Nucleus accumbens (tissue), 56 donors: ENCODE results near the gene P2RY13.
A peak's percentile ranks its signal among the peaks of the same experiment; 100 is the strongest.

ENCODE experiments used
- DNase-seq, 56 donors: peaks; one replicate each; lab custom pipeline; 2025; lab: John Stamatoyannopoulos, UW

Gene P2RY13

GRCh38 chr3:151321526-151321925, 7.8 kb downstream of the P2RY13 start:
- no peak for DNase-seq

- DNase-seq: no peak
These were observed 9.2 kb downstream of the P2RY13 start for GRCh38 chr3:151320131-151320530.

DNA sequence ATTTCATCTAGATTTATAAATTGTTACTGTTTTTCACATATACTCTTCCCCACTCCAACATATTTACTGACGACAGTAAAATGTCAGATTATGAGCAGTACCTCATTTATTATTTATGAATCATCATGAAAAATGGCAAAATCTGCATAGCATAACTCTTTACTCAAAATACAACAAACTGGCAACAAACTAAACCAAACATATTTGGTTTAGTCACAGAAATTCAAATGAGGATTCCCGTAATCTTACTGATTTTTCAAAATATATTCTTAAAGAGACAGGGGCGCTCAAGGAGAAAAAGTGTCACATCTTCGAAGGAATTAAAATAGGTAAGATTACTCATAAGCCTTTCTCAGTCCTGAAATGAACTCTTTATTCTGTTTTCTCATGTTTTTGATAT, 9.7 kb downstream of the P2RY13 start:
- no peak for DNase-seq

DNA sequence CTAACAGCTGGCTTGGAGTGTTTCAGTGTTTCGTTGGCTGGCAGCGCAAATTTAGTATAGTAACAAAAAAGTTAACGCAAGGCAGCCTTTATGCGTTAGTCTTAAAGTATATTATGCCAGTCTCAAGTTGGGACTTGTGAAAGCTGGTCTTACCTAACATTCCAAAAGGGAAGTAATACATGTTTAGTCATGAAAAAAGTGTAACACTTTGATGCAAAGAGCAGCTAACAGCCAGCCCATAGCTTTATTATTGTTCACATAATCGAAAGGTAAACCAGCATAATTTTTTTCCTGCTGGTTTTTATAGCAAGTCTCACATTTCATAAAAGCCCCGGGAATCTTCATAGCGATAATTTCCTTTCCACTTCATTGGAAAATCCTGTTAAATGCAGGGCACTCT, 10.4 kb downstream of the P2RY13 start:
- no peak for DNase-seq

DNA sequence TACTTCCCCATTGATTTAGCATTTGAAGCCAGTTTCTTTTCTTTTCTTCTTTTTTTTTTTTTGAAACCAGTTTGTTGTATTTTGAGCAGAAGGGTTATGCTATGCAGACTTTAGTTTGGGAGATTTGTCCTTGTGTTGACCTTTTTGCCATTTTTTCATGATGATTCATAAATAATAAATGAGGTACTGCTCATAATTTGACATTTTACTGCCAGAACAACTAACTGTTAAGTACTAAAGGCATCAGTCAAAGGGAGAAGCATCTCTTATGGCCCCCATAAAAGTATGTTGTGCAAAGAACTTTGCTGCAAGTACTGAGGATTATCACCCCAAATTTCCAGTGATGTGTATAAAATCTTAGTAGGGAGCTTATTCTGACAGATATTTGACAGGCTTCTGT, 11.0 kb downstream of the P2RY13 start:
- no peak for DNase-seq

- DNase-seq: peak in 8 of 56 donors; percentile 4 to 24 (median 10)
These were observed 12.9 kb downstream of the P2RY13 start, which contains the start of gene GPR87 for GRCh38 chr3:151316267-151316991. Gene GPR87, minus strand, starts transcription at chr3:151316820. Its CDS starts 16,720 bp downstream, at chr3:151300100.

DNA sequence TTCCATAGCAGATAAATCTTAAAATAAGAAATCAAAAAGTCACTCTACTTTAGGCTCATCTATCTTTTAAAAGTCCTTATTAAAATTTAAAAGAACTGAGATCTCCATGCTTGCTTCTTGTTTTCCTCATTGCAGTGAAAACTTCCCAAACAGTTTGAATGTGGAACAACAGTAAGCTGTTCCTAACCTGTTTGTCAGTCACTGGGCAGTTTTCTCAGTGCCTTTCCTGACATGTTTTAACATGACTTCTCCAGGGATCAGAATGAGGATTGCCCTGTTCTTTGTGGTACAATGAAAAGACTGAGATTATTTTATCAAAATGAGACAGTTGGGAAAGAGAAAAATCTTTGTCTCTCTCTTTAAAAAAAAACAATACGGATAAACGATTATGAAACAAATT, 13.5 kb downstream of the P2RY13 start:
- no peak for DNase-seq

DNA sequence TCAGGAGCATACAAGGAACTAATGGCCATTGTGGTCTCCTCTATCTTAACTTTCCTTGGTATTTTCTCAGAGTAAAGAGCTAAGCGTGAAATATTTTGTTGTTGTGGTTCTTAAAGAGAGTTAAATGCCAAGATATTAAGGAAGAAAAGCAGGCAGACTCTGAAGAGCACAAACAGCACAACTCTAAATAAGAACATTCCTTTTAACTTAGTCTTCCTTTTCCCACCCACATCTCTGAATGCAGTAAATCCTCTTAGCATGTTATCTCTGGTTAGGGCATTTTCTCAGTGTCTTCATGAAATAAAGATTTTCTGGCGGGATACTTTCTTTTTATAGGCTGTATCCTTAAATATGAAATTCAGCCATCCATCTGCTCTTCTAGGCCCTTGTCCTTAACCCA, 14.2 kb downstream of the P2RY13 start:
- no peak for DNase-seq

GRCh38 chr3:151314593-151314992, 14.8 kb downstream of the P2RY13 start:
- no peak for DNase-seq

DNA sequence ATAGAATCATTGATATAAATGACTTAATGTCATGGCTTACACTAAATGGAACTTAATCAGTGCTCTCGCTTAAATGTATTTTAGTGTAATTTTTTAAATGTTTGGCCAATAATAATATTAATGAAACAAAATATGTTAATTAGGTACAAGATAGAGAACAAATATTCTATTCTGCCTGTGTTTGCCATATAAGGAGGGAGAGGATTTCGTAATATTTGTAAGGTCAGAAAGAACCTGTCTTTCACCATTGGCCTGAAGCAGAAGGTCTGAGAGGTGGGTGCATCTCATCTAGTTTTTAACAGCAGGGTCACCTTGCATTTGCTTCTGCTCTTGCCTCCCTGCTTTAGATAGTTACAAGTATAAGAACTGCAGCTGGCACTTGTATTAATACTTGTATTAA, 15.2 kb downstream of the P2RY13 start:
- no peak for DNase-seq

GRCh38 chr3:151312972-151313371, 16.4 kb downstream of the P2RY13 start:
- no peak for DNase-seq

- DNase-seq: no peak
These were observed 19.8 kb downstream of the P2RY13 start for GRCh38 chr3:151309566-151309965.

DNA sequence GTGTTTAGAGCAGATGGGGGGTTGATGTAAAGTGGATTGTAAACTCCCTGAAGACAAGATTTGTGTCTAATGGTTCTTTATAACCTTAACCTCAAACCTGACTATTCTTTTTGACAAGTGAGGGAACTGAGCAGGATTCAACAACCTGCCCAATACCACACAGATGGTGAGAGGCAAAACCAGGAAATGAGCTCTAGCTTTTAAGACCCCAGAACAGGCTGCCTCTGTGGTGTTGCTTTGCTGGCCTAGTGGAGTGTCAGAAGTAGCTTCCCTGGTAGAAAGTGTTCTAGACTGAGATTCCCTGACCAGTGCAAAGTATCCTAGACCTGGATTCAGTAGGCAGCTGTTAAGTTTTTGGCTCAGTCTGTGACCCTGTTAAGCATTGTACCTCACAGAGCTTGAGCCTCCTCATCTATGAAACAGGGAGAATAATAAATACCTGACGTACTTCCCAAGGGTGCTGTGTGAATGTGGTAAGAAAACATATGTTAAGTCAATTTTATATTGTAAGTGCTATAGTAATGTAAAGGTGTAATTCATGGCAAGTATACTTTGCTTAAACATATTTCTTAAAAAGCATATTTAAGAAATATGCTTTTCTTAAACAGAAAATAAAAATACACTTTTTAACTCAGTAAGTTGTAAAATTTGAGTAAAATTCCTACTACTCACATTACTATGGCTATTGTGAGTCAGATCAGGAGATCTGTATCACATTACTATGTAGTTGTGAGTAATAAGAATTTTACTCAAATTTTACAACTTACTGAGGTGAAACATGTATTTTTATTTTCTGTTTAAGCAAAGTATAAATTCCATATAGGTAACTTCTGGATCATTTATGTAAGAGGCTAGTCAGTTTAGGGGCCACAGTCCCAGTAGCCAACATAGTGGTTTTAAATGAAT, 21.5 kb downstream of the P2RY13 start:
- no peak for DNase-seq

DNA sequence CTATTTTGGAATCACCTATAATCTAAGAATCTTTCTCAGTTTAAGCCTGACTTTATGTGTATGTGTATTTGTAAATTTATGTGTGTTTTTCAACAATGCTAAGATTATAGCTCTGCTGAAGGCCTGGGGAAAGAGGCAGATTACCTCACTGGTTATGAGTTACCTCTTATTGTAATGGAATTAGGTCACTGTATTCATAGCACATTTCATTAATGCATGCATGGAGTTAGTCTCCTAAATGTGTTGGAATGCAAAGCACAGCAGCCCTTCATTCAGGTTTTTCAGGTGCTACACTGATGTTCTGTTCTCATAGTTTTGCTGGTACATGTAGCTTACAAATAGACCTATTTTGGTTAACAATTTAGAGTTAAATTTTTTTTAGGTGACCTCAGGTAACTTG, 22.2 kb downstream of the P2RY13 start:
- no peak for DNase-seq

DNA sequence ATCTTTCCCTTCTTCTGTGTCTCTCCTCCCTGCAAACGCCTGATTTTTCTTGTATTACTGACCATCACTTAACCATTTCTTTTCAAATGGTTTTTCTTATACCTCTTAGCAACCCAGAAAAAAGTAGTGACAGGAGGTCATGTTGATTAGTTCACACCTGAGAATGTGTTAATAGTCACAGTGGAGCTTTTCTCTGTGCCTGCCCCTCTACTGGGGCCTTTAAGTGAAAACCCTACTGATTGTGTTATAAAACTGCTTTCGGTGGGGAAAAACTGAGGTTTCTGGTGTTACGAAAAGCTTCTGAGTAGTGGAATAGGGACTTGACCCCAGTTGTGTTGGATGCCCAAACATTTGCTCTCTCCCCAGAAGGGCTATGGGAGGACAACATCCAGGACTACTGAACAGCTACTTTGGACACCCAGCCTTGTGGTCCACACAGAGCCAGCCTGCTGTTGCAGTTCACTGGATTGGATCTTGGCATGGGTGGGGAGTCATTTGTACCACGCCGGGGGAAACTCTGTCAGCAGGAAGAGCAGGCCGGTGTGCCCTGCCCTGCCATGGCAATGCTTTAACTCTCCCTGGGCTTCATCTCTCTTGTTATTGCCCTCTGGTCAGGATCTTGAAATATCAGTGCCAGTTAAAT, 23.1 kb downstream of the P2RY13 start:
- no peak for DNase-seq

GRCh38 chr3:151305775-151306151, 23.6 kb downstream of the P2RY13 start:
- DNase-seq: peak in 1 of 56 donors; percentile 7

DNA sequence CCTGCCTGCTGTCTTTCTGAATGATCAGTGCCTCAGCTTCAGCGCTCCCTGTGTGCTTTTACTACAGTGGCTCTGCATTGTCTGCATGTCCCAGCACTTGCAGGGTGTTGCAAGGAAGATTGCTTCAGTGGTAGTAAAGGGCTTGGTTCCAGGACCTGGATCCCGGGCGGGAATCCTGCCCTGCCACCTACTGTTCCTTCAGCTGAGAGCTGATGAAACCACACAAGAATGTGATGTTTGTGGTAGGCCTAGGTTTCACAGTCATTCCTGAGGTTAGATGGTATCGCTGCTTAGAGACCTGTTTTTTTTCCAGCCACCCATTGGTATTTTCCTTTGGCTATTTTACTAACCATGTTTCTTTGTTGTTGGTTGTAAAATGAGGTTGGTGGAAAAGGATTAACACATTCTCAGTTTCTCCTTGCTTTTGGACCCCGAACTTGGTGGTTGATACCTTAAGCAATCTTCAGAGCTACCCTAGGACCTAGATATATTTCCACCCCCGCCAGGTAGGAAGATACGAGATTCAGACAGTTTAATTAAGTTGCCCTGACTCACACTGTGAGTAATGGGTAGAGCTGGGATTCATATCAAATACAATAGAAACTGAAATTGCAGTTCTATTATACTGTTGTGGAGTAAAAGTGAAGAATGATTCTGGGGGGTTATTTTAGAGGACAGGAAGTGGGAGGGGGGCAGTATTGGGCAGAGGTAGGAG, 24.1 kb downstream of the P2RY13 start:
- peak in 11 of 56 donors; percentile 2 to 32 (median 9) for DNase-seq

DNA sequence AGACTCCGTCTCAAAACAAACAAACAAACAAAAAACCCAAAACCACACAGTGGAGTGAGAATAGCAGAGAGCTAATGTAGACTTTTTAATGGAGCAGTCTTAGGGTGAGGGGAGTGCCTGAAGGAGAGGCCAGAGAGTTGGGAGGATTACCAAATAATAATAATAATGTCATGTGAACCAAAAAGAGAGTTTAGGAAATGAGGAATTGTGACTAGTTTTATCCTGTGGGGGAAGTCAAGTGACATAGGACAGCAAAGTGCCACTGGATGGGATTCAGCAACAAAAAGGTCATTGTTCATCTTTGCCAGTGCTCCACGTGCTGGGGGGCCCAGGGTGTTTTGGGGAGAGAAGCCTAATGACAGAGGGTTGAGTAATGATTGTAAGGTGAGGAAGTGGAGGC, 25.6 kb downstream of the P2RY13 start:
- DNase-seq: no peak

DNA sequence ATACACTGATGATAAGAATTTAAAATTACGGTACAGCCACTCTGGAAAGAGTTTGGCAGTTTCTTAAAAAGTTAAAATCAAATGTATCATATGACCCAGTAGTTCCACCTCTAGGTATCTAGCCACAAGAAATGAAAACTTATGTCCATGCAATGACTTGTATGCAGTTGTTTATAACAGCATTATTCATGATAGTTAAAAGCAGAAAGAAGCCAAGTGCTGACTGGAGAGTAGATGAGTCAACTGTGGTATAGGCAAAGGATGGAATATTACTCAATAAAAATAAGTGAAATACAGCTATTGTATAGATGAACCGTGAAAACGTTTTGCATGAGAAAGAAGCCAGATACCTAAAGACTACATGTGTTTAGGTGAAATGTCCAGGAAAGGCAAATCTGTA, 27.6 kb downstream of the P2RY13 start:
- no peak for DNase-seq

DNA sequence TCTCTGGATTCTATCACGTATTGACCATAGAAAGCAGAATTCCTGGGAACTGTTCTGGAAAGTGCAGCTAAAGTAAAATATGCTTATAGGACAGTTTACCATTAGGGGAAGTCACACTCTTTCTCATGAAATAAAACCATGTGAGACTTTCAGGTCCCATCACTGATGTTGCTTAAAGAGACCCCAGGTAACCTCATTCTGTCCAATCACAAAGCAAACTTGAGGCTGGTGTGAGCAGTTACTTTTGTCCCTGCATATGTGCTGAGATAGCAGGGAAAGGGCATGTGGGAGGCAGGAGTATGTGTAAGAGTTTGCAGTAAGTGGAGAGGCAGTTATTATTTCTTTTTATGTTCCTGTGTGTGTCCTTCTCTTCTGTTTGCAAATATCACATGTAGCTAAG, 28.8 kb downstream of the P2RY13 start:
- DNase-seq: no peak

DNA sequence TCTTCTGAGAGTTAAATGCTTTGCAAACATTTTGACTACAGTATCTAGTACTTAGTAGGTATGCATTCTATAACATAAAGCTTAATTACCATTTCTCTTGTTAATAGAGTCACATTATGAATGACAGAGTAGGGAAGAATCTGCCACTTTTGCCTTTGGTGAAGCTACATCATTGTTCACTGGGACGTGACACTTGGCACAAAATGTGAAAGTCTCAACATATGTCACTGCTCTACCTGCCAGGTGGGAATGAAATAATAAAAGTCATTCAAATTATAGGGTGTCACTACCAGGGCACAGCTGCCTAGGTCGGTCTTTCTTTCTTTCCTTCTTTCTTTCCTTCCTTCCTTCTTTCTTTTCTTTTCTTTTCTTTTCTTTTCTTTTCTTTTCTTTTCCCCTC, 30.3 kb downstream of the P2RY13 start:
- no peak for DNase-seq
